ENCODE data around the gene SMIM3. TPM values are rescaled to one million over a fixed set of nuclear protein-coding genes. Genes with fewer than 3 reads are reported as not detected.

The SMIM3 gene
- total and polyA plus RNA-seq, 10 of the 15 experiments (the other 5 are each of a cell fraction or from before 2014, with no cell fraction given): 1.0 to 14.3 (median 7.7) TPM

- BruUV-seq (replicated peaks): no TSS peak
- H2AFZ ChIP-seq (ENCODE audit: control insufficient read depth, low read depth, low read length): peak within 1 kb of the TSS; percentile 100
- CTCF ChIA-PET: interaction anchor here (0.6 to 3.6 kb wide), 6 partner anchors 8 to 494 kb away, joined by 3 to 19 read pairs (median 4); partner anchors contain the start of genes GM2A, RBM22 and SMIM3
- WGBS (ENCODE audit: insufficient coverage, insufficient replicate concordance, low lambda C conversion rate, missing lambda C conversion rate): 5% methylated on average over 51 of the region's 51 CpGs
- intact Hi-C loops (cut with micrococcal nuclease; ENCODE audit: unreplicated experiment): loop anchor here (2.0 kb wide), 1 partner anchor 22 kb away; no protein-coding TSS in a partner anchor
- peak within 1 kb of the TSS; percentile 83 for H3K9ac ChIP-seq (ENCODE audit: control insufficient read depth, insufficient read depth, low read length)
- H3K4me2 ChIP-seq (ENCODE audit: control insufficient read depth, insufficient read depth): peak within 1 kb of the TSS; percentile 56
- H3K36me3 ChIP-seq (ENCODE audit: control insufficient read depth in 2 of 2, insufficient read depth in 2 of 2, low read length in 1 of 2): peaks cover 0 to 11% of the 10 kb centered on the region in 2 experiments; a peak in 2 of 4 replicates
- H3K79me2 ChIP-seq (ENCODE audit: control insufficient read depth, insufficient read depth, low read length): peaks cover 29% of the 10 kb centered on the region
- H3K4me1 ChIP-seq (ENCODE audit: control insufficient read depth, insufficient read depth, low read length): peaks cover 4% of the 10 kb centered on the region; the same call in 1 of the 2 replicates
- RAD21 ChIA-PET (ENCODE audit: unreplicated experiment): interaction anchor here (0.9 to 1.6 kb wide), 3 partner anchors 21 to 58 kb away, joined by 3 to 4 read pairs (median 3); partner anchors contain the start of gene RBM22
- FAIRE-seq (peak; percentile 99), ATAC-seq (peak; percentile 97), DNase-seq (ENCODE audit: low read depth, low spot score) (peak; percentile 98)
- H3K27ac ChIP-seq (ENCODE audit: control insufficient read depth, insufficient read depth): peak within 1 kb of the TSS; percentile 95
- no peaks in the 10 kb centered on the region for H3K9me3 ChIP-seq (replicated peaks; ENCODE audit: control insufficient read depth, insufficient read depth, low read length)
- SMC1A ChIA-PET (ENCODE audit: uncharacterized antibody, unreplicated experiment): interaction anchor here (0.5 to 4.3 kb wide), 13 partner anchors 9 to 399 kb away, joined by 3 to 20 read pairs (median 3); partner anchors contain the start of genes ANXA6, IRGM, RBM22 and SMIM3
- in situ Hi-C loops (cut with MboI): no loop called here
- no peaks in the 10 kb centered on the region for H3K27me3 ChIP-seq (replicated peaks in 1 of 2; ENCODE audit: control insufficient read depth in 2 of 2, insufficient read depth in 2 of 2, low read length in 1 of 2)
- no peaks in the 10 kb centered on the region for H4K20me1 ChIP-seq (ENCODE audit: control insufficient read depth, insufficient read depth)
- POLR2A ChIA-PET: interaction anchor here (0.6 to 2.1 kb wide), 8 partner anchors 8 to 309 kb away, joined by 3 to 7 read pairs (median 4); partner anchors contain the start of genes RBM22 and SMIM3
- H3K4me3 ChIP-seq: peak within 1 kb of the TSS; percentile 95
- TF ChIP-seq, protein P1, sequence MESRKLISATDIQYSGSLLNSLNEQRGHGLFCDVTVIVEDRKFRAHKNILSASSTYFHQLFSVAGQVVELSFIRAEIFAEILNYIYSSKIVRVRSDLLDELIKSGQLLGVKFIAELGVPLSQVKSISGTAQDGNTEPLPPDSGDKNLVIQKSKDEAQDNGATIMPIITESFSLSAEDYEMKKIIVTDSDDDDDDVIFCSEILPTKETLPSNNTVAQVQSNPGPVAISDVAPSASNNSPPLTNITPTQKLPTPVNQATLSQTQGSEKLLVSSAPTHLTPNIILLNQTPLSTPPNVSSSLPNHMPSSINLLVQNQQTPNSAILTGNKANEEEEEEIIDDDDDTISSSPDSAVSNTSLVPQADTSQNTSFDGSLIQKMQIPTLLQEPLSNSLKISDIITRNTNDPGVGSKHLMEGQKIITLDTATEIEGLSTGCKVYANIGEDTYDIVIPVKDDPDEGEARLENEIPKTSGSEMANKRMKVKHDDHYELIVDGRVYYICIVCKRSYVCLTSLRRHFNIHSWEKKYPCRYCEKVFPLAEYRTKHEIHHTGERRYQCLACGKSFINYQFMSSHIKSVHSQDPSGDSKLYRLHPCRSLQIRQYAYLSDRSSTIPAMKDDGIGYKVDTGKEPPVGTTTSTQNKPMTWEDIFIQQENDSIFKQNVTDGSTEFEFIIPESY (IDR thresholded peaks at IDR 0.05): no peak
- peak; percentile 95 for TF ChIP-seq NFYB (IDR thresholded peaks at IDR 0.05; ENCODE audit: insufficient read depth, low read depth, low read length)
- TF ChIP-seq RELB (IDR thresholded peaks at IDR 0.05; ENCODE audit: low read depth): peak; percentile 96
- TF ChIP-seq USF2 (IDR thresholded peaks at IDR 0.05; ENCODE audit: borderline replicate concordance, low read depth, low read length): peak; percentile 96
- TF ChIP-seq PAX8 (IDR thresholded peaks at IDR 0.05): no peak
- TF ChIP-seq SUZ12 (IDR thresholded peaks at IDR 0.05; ENCODE audit: unreplicated experiment): no peak
- peak; percentile 21; the same call in 1 of the 2 replicates for TF ChIP-seq SIN3A (IDR thresholded peaks at IDR 0.05; ENCODE audit: low read depth, low read length)
- peak; percentile 83 for TF ChIP-seq FOS (IDR thresholded peaks at IDR 0.05; ENCODE audit: borderline replicate concordance, extremely low read depth, insufficient read length)
- peak; percentile 94 to 98 for TF ChIP-seq BHLHE40 (IDR thresholded peaks at IDR 0.05; ENCODE audit: borderline replicate concordance in 1 of 2, low read depth in 2 of 2, low read length in 1 of 2)
- no peak for TF ChIP-seq CHD1 (IDR thresholded peaks at IDR 0.05; ENCODE audit: low read depth, low read length)
- TF ChIP-seq, protein P2, sequence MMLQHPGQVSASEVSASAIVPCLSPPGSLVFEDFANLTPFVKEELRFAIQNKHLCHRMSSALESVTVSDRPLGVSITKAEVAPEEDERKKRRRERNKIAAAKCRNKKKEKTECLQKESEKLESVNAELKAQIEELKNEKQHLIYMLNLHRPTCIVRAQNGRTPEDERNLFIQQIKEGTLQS (IDR thresholded peaks at IDR 0.05; ENCODE audit: borderline replicate concordance, extremely low read depth, low read depth, low read length): peak; percentile 71; the same call in 1 of the 2 replicates
- no peak for TF ChIP-seq NR2C1 (IDR thresholded peaks at IDR 0.05)
- no peak; the same call in 1 of the 2 replicates for TF ChIP-seq RUNX3 (IDR thresholded peaks at IDR 0.05; ENCODE audit: low read length)
These were observed 19.8 kb upstream of the SMIM3 start, which contains the start of gene DCTN4 for GRCh38 chr5:150758531-150759333. Gene DCTN4, minus strand, starts transcription at chr5:150759017. Its CDS starts 24 bp downstream, at chr5:150758993.

Data from GM12878 (cell line).